ENCODE results near the gene NDUFB11.
A peak's percentile ranks its signal among the peaks of the same experiment; 100 is the strongest.

Gene NDUFB11

DNA sequence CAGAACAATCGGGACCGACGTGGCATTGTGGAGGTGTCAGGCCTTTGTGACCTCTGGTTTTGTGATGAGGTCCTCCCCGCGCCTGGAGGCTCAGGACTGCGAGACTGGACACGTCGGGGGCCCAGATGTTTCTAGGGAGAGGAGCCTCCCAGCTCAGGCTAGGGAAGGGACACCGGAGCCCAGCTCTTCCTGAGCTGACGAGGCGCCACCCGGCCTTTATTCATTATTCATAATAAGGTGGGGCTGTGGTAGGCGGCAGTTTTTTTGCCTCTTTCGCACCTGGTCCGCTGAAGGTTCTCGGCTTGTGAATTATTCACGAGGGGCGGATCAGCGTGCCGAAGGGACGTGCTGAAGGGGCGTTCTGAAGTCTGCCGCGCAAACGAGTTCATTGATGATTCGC is 46.8 kb upstream of the NDUFB11 start:
- 0 out of 3 replicates have a peak, but pooled peaks have one; percentile 4 for ATAC-seq
- TF ChIP-seq OSR1 (CRISPR knock-in tag; IDR thresholded peaks at IDR 0.05), result no peak
- TF ChIP-seq, protein P1, sequence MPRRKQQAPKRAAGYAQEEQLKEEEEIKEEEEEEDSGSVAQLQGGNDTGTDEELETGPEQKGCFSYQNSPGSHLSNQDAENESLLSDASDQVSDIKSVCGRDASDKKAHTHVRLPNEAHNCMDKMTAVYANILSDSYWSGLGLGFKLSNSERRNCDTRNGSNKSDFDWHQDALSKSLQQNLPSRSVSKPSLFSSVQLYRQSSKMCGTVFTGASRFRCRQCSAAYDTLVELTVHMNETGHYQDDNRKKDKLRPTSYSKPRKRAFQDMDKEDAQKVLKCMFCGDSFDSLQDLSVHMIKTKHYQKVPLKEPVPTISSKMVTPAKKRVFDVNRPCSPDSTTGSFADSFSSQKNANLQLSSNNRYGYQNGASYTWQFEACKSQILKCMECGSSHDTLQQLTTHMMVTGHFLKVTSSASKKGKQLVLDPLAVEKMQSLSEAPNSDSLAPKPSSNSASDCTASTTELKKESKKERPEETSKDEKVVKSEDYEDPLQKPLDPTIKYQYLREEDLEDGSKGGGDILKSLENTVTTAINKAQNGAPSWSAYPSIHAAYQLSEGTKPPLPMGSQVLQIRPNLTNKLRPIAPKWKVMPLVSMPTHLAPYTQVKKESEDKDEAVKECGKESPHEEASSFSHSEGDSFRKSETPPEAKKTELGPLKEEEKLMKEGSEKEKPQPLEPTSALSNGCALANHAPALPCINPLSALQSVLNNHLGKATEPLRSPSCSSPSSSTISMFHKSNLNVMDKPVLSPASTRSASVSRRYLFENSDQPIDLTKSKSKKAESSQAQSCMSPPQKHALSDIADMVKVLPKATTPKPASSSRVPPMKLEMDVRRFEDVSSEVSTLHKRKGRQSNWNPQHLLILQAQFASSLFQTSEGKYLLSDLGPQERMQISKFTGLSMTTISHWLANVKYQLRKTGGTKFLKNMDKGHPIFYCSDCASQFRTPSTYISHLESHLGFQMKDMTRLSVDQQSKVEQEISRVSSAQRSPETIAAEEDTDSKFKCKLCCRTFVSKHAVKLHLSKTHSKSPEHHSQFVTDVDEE (CRISPR knock-in tag; IDR thresholded peaks at IDR 0.05), result no peak
- no peak for TF ChIP-seq SNAI2 (CRISPR knock-in tag; IDR thresholded peaks at IDR 0.05)
- no peak for TF ChIP-seq ESRRG (CRISPR knock-in tag; IDR thresholded peaks at IDR 0.05)
- TF ChIP-seq, protein P2, sequence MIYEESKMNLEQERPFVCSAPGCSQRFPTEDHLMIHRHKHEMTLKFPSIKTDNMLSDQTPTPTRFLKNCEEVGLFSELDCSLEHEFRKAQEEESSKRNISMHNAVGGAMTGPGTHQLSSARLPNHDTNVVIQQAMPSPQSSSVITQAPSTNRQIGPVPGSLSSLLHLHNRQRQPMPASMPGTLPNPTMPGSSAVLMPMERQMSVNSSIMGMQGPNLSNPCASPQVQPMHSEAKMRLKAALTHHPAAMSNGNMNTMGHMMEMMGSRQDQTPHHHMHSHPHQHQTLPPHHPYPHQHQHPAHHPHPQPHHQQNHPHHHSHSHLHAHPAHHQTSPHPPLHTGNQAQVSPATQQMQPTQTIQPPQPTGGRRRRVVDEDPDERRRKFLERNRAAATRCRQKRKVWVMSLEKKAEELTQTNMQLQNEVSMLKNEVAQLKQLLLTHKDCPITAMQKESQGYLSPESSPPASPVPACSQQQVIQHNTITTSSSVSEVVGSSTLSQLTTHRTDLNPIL (CRISPR knock-in tag; IDR thresholded peaks at IDR 0.05; ENCODE audit: low read depth), result no peak
- no peak for TF ChIP-seq ISL1 (CRISPR knock-in tag; IDR thresholded peaks at IDR 0.05)
- no peak for TF ChIP-seq TCF4 (CRISPR knock-in tag; IDR thresholded peaks at IDR 0.05; ENCODE audit: borderline replicate concordance)
- TF ChIP-seq PPARA (CRISPR knock-in tag; IDR thresholded peaks at IDR 0.05; ENCODE audit: borderline replicate concordance), result no peak
- TF ChIP-seq BACH2 (CRISPR knock-in tag; IDR thresholded peaks at IDR 0.05; ENCODE audit: borderline replicate concordance), result no peak
- TF ChIP-seq, protein P3, sequence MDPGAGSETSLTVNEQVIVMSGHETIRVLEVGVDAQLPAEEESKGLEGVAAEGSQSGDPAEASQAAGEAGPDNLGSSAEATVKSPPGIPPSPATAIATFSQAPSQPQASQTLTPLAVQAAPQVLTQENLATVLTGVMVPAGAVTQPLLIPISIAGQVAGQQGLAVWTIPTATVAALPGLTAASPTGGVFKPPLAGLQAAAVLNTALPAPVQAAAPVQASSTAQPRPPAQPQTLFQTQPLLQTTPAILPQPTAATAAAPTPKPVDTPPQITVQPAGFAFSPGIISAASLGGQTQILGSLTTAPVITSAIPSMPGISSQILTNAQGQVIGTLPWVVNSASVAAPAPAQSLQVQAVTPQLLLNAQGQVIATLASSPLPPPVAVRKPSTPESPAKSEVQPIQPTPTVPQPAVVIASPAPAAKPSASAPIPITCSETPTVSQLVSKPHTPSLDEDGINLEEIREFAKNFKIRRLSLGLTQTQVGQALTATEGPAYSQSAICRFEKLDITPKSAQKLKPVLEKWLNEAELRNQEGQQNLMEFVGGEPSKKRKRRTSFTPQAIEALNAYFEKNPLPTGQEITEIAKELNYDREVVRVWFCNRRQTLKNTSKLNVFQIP (CRISPR knock-in tag; IDR thresholded peaks at IDR 0.05; ENCODE audit: borderline replicate concordance, low read depth), result no peak
- TF ChIP-seq ARNTL (CRISPR knock-in tag; IDR thresholded peaks at IDR 0.05; ENCODE audit: borderline replicate concordance, low read depth), result no peak
- TF ChIP-seq ZFP3 (CRISPR knock-in tag; IDR thresholded peaks at IDR 0.05), result no peak
- TF ChIP-seq, protein P4, sequence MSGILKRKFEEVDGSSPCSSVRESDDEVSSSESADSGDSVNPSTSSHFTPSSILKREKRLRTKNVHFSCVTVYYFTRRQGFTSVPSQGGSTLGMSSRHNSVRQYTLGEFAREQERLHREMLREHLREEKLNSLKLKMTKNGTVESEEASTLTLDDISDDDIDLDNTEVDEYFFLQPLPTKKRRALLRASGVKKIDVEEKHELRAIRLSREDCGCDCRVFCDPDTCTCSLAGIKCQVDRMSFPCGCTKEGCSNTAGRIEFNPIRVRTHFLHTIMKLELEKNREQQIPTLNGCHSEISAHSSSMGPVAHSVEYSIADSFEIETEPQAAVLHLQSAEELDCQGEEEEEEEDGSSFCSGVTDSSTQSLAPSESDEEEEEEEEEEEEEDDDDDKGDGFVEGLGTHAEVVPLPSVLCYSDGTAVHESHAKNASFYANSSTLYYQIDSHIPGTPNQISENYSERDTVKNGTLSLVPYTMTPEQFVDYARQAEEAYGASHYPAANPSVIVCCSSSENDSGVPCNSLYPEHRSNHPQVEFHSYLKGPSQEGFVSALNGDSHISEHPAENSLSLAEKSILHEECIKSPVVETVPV (CRISPR knock-in tag; IDR thresholded peaks at IDR 0.05), result no peak
- no peak for TF ChIP-seq RARB (CRISPR knock-in tag; IDR thresholded peaks at IDR 0.05)

DNA sequence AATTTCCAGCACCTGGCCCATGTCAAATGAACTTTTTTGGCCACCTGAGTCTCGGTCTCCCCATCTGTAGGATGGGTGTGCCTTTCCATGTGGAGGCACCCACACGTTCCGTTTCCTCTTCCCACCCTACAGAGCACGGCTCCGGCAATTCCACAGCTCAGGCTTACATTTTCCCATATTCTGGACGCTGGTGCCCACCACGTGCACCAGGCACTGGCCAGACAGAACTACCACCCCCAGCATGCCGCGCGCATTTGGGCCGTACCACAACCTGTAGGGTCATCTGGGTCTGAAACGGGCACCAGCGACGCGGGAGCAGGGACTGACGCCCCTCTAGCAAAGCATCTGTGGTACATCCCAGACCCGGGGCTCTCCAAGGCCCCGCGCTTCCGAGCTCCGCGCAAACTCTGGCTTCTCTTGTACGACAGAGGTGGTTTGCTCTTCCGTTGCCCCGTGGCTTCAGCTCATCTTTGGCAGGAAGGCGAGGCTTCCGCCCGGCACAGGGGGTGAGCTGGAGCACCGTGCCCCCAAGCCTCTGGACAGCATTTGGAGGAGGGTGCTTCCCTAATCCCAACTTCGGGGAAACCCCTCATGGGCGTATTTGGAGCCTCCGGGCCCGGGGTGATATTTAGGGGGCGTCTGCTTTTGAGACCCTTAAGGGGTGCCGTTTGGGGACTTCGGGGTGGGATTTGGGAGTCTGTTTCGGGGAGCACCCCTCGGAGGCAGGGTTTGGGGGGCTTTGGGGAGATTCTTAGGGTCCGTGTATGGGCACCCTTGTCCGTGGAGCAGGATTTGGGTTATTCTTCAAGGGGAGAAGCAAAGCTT is 46.2 kb upstream of the NDUFB11 start:
- no peak for TF ChIP-seq SNAI2 (CRISPR knock-in tag; IDR thresholded peaks at IDR 0.05)
- TF ChIP-seq RARB (CRISPR knock-in tag; IDR thresholded peaks at IDR 0.05), result no peak
- TF ChIP-seq GLIS3 (CRISPR knock-in tag; IDR thresholded peaks at IDR 0.05), result no peak
- no peak for TF ChIP-seq ZC3H10 (CRISPR knock-in tag; IDR thresholded peaks at IDR 0.05)
- no peak for TF ChIP-seq ESRRG (CRISPR knock-in tag; IDR thresholded peaks at IDR 0.05)
- no peak for TF ChIP-seq ARNTL (CRISPR knock-in tag; IDR thresholded peaks at IDR 0.05; ENCODE audit: borderline replicate concordance, low read depth)
- no peak for TF ChIP-seq ZNF565 (CRISPR knock-in tag; conservative IDR thresholded peaks at IDR 0.05; ENCODE audit: low read depth)
- TF ChIP-seq ZFP3 (CRISPR knock-in tag; IDR thresholded peaks at IDR 0.05), result no peak
- TF ChIP-seq TCF4 (CRISPR knock-in tag; IDR thresholded peaks at IDR 0.05; ENCODE audit: borderline replicate concordance), result no peak
- TF ChIP-seq, protein P5, sequence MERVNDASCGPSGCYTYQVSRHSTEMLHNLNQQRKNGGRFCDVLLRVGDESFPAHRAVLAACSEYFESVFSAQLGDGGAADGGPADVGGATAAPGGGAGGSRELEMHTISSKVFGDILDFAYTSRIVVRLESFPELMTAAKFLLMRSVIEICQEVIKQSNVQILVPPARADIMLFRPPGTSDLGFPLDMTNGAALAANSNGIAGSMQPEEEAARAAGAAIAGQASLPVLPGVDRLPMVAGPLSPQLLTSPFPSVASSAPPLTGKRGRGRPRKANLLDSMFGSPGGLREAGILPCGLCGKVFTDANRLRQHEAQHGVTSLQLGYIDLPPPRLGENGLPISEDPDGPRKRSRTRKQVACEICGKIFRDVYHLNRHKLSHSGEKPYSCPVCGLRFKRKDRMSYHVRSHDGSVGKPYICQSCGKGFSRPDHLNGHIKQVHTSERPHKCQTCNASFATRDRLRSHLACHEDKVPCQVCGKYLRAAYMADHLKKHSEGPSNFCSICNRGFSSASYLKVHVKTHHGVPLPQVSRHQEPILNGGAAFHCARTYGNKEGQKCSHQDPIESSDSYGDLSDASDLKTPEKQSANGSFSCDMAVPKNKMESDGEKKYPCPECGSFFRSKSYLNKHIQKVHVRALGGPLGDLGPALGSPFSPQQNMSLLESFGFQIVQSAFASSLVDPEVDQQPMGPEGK (CRISPR knock-in tag; IDR thresholded peaks at IDR 0.05; ENCODE audit: borderline replicate concordance), result no peak
- no peak for TF ChIP-seq BACH2 (CRISPR knock-in tag; IDR thresholded peaks at IDR 0.05; ENCODE audit: borderline replicate concordance)
- TF ChIP-seq, protein P1 (CRISPR knock-in tag; IDR thresholded peaks at IDR 0.05), result no peak
- no peak for TF ChIP-seq ZNF8 (CRISPR knock-in tag; IDR thresholded peaks at IDR 0.05)
- TF ChIP-seq ZFP30 (CRISPR knock-in tag; IDR thresholded peaks at IDR 0.05), result no peak
- no peak for TF ChIP-seq ISL1 (CRISPR knock-in tag; IDR thresholded peaks at IDR 0.05)
- no peak for TF ChIP-seq CSDC2 (CRISPR knock-in tag; IDR thresholded peaks at IDR 0.05)
- ATAC-seq, result peak; percentile 83

Measured in SK-N-SH treated with all-trans-retinoic acid at 6 μM for 48 hours (cell line).